Prostate gland (tissue), 2 donors: ENCODE data around the gene MFSD12.
A peak's percentile ranks its signal among the peaks of the same experiment; 100 is the strongest.

ENCODE experiments used
- CTCF ChIP-seq, 4 experiments: fragments of 200-600 bp in 2 of 4; fragments of 450-650 bp in 2 of 4; sonication (generic) in 2 of 4; IDR thresholded peaks; 1 replicate in 3 of 4; 2 replicates in 1 of 4; pipeline ENCODE4 v1.5.1; 2016 to 2019; ENCODE audit warnings: antibody characterized with exemption in 4 of 4, mild to moderate bottlenecking in 2 of 4, moderate library complexity in 2 of 4
- POLR2A ChIP-seq: fragments of 450-650 bp; IDR thresholded peaks from one replicate; pipeline ENCODE4 v1.6.1; 2016; ENCODE audit warnings: antibody characterized with exemption, mild to moderate bottlenecking

- no peak for TF ChIP-seq CTCF (IDR thresholded peaks at IDR 0.05)
- TF ChIP-seq POLR2A, result peak; percentile 47
Observed at GRCh38 chr19:3500429-3501101, 56.8 kb downstream of the MFSD12 start, which contains the start of gene DOHH.
